ENCODE results near the gene BCAP29. TPM values are rescaled to one million over a fixed set of nuclear protein-coding genes. Genes with fewer than 3 reads are reported as not detected.

BCAP29 gene
- total and polyA plus RNA-seq, 3 donors from 2014 or later, result 114 to 134 (median 121) TPM

- Histone ChIP-seq H3K27ac (no peak overlapping the region), H3K36me3 (ENCODE audit: low read depth, missing control alignments) (no peaks in the 10 kb centered on the region), H3K4me3 (no peak overlapping the region), H3K4me1 (no peaks in the 10 kb centered on the region), H3K9me3 (no peaks in the 10 kb centered on the region), H3K27me3 (no peaks in the 10 kb centered on the region)
- 88 to 95% methylated on average over 4 to 5 of the region's 5 CpGs for WGBS, 2 donors
- no peak for DNase-seq
- intact Hi-C loops (cut with DNase I; ENCODE audit: low total_unique reads), result no loop called here
- no peak for TF ChIP-seq CTCF (IDR thresholded peaks at IDR 0.05)
- no peak for TF ChIP-seq POLR2A (IDR thresholded peaks at IDR 0.05)
These were observed 36.6 kb upstream of the BCAP29 start for GRCh38 chr7:107543338-107543993.

DNA sequence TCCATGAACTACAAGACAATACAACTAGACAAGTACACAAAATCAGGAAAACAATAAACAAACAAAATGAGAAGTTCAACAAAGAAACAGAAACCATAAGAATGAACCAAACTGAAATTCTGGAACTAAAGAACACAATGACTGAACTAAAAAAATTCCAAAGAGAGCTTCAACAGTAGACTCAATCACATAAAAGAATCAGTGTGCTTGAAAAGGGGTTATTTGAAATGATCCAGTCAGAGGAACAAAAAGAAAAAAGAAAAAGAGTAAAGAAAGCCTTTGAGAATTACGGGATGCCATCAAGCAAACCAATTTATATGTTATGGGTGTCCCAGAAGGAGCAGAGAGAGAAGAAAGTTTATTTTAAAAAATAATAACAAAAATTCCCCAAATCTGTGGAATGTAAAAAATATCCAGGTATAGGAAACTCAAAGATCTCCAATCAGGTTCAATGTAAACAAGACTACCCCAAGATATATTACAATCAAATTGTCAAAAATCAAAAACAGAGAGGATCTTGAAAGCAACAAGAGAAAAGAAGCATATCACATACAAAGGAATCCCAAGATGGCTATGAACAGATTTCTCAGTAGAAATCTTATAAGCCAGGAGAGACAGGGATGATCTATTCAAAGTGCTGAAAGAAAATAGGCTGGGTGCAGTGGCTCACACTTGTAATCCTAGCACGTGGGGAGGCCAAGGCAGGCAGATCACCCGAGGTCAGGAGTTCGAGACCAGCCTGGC, 35.0 kb upstream of the BCAP29 start:
- Histone ChIP-seq H3K4me1 (no peaks in the 10 kb centered on the region), H3K36me3 (ENCODE audit: low read depth, missing control alignments) (no peaks in the 10 kb centered on the region), H3K9me3 (no peaks in the 10 kb centered on the region), H3K4me3 (no peak overlapping the region), H3K27me3 (no peaks in the 10 kb centered on the region), H3K27ac (no peak overlapping the region)
- DNase-seq, result no peak
- intact Hi-C loops (cut with DNase I; ENCODE audit: low total_unique reads), result no loop called here
- WGBS, 2 donors, result 95 to 96% methylated on average over 4 of the region's 4 CpGs
- no peak for TF ChIP-seq CTCF (IDR thresholded peaks at IDR 0.05)
- TF ChIP-seq POLR2A (IDR thresholded peaks at IDR 0.05), result no peak

DNA sequence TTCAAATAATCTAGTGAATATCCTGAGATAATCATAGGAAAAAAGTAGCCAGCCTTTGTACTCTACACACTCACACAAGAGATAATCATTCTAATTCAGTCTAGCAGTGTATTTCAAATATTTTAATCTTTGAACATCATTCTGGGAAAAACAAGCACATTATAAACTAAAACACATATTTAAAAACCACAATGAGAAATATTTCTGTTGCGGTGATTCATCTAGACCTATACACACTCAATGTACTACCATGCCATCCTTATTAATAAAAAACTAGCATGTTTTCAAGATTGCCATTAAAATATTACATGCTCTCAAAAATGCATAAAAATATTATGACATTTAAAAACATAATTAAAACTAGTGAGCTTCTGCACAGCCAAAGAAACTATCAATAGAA, 28.1 kb upstream of the BCAP29 start:
- no peak overlapping the region for H3K4me3 ChIP-seq
- DNase-seq, result no peak
- 97 to 100% methylated on average over 1 of the region's 1 CpG for WGBS, 2 donors

DNA sequence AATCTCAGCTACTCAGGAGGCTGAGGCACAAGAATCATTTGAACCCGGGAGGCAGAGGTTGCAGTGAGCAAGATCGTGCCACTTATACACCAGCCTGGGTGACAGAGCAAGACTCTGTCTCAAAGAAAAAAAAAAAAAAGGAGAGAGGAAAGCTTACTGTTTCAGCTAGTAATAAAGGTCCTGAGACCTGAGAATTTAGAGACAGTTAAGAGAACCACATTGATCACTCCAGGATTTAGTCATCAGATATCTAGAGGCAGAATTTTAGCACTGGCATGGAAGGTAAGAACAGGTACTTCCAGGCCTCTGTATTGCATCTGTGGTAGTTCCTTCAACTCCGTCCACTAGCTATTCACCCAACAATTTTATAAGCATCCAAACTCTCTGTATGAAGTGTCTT, 24.2 kb upstream of the BCAP29 start:
- TF ChIP-seq POLR2A (IDR thresholded peaks at IDR 0.05) (no peak), CTCF (IDR thresholded peaks at IDR 0.05) (no peak)
- DNase-seq, result no peak
- Histone ChIP-seq H3K27me3 (no peaks in the 10 kb centered on the region), H3K9me3 (no peaks in the 10 kb centered on the region), H3K36me3 (ENCODE audit: low read depth, missing control alignments) (no peaks in the 10 kb centered on the region), H3K4me3 (no peak overlapping the region), H3K4me1 (no peaks in the 10 kb centered on the region), H3K27ac (no peak overlapping the region)
- intact Hi-C loops (cut with DNase I; ENCODE audit: low total_unique reads), result no loop called here
- WGBS, 2 donors, result 90 to 96% methylated on average over 3 of the region's 3 CpGs

More for the DNA sequence above, 28.1 kb upstream of the BCAP29 start:
- intact Hi-C loops (cut with DNase I; ENCODE audit: low total_unique reads), result no loop called here
- TF ChIP-seq POLR2A (IDR thresholded peaks at IDR 0.05) (no peak), CTCF (IDR thresholded peaks at IDR 0.05) (no peak)
- no peaks in the 10 kb centered on the region for H3K9me3 ChIP-seq
- no peak overlapping the region for H3K27ac ChIP-seq
- H3K36me3 ChIP-seq (ENCODE audit: low read depth, missing control alignments), result no peaks in the 10 kb centered on the region
- H3K27me3 ChIP-seq, result no peaks in the 10 kb centered on the region
- no peaks in the 10 kb centered on the region for H3K4me1 ChIP-seq

All from testis (tissue), 3 donors.